EL (cell line): ENCODE measurements around the gene TRAPPC2L.

Source experiments
- DNase-seq: peaks from one replicate; pipeline ENCODE4 v3.0.0-alpha.2; 2016

The TRAPPC2L gene

GRCh38 chr16:88862968-88863367 is 6.0 kb downstream of the TRAPPC2L start:
- DNase-seq: no peak

DNA sequence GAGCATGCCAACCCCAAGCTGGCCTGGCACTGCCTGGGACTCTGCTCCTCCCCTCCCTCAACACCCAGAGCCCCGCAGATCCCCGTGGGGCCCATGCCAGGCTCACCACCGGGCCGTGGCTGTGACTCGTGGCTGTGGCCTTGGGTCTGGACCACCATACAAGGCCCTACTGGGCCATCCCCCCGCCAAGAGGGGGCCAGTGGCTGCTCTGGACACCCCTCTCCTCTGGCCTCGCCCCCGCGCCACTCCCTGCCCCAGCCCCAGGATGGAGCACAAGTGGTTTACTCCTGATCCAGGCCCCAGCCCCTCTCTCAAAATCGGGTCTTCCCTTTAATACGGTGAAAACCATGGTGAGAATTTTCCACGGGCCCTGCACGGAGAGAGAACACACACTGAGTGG is 6.5 kb downstream of the TRAPPC2L start:
- no peak for DNase-seq

GRCh38 chr16:88864099-88864498 is 7.2 kb downstream of the TRAPPC2L start:
- DNase-seq: no peak

GRCh38 chr16:88864521-88864920 is 7.6 kb downstream of the TRAPPC2L start:
- no peak for DNase-seq

DNA sequence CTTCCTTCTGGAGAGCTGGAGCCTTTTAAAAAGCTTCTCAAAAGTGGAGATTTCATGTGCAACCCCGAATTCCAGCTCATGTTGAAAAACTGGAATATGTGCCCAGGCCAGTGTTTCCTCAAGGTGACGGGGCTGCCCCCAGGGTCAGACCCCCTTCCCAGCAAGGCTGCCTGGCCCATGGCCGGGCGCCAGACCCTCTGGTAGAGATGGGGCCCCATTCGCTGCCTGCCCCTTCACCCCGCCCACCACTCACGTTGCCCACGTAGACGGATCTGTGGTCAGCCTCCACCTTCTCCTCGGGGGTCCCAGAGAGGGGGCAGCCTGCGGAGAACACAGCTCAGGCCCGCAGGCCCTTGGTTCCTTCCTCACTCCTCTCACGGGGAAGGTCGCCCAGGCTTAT is 8.4 kb downstream of the TRAPPC2L start:
- no peak for DNase-seq

DNA sequence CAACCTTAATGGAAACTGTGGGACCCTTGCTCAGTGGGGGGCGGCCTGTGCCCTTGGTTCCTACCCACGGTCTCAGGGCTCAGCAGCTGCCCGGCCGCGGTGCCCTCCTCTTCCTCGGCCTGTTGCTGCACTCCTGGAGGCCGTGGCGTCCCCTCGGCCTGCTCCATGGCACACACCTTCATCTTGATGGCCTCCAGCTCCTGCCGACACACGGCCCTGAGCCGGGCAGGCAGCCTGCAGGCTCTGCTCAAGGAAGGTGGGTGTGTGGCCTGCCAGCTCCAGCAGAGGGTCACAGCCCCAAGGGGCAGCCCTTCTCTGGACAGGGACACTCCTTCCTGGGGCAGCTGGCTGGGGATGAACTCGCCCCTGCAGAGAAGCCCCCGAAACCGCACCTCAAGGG is 8.8 kb downstream of the TRAPPC2L start:
- DNase-seq: no peak

GRCh38 chr16:88866151-88866920 is 9.4 kb downstream of the TRAPPC2L start, which contains the start of gene PABPN1L:
Gene PABPN1L (minus strand): TSS chr16:88866660. CDS start chr16:88866606, 54 bp downstream.
- no peak for DNase-seq

- DNase-seq: no peak
Observed at GRCh38 chr16:88867581-88868246, 10.8 kb downstream of the TRAPPC2L start.

GRCh38 chr16:88868974-88869672 is 12.2 kb downstream of the TRAPPC2L start:
- DNase-seq: no peak

- no peak for DNase-seq
Observed at GRCh38 chr16:88869673-88869980, 12.7 kb downstream of the TRAPPC2L start.

DNA sequence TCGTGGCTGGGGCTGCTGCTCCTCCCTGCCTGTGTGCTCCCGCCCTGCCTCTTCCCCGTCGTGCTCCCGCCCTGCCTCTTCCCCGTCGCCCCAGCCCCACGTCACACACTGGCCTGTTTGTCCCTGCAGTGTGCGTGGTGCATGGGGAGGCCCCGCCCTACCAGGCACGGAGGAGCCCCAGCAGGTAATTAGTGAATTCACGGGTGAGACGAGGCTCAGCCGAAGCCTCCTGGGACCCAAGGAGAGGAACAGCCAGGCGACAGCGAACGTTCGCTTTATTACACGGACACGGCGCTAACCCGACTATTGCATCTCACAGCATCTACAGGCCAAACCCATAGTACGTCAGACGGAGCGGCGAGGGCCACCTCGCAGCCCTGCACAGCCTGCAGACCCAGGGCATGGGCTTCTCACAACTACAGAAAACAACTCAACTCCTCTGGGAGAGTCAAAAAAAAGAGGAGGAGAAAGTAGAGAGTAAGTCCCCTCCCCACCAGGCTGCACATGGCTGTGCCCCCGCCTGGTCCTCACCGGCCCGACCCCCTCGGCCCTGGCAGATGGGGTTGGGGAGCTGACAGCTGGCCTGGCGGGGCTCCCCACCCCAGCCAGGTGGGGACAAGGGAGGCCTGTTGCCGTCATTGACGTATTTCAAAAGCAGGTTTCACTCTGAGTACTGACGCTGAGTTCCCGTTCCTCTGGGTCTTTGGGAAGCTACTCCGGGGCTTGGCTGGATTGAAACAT is 13.9 kb downstream of the TRAPPC2L start:
- DNase-seq: no peak

- DNase-seq: no peak
Observed at GRCh38 chr16:88871349-88871702, 14.4 kb downstream of the TRAPPC2L start.

GRCh38 chr16:88871730-88872416 is 14.9 kb downstream of the TRAPPC2L start:
- no peak for DNase-seq

GRCh38 chr16:88872650-88873331 is 15.9 kb downstream of the TRAPPC2L start:
- no peak for DNase-seq

GRCh38 chr16:88874938-88875599 is 18.1 kb downstream of the TRAPPC2L start:
- no peak for DNase-seq

DNA sequence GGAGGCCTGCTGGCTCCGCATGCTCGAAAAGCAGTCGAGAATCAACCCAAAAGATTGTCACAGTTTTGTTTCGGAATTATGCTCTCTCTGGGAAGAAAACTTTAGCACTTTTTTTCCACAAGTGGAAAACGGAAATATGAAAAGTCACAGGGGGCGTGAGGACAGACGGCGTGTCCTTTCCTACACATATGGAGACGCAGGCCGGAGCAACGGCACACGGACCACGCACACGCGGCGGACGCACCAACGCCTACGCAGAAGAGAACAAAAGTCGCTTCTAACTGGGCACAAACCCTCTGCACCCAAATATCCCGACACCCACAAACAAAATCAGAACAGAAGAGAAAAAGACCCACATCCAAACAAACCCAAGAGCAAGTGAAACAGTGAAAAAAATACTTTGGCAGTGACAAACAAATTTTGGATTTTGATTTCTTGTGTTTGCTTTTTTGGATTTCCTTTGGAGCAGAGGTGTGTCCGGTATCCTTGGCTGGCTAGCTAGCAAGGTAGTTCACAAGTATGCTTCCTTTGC is 18.8 kb downstream of the TRAPPC2L start:
- DNase-seq: no peak

DNA sequence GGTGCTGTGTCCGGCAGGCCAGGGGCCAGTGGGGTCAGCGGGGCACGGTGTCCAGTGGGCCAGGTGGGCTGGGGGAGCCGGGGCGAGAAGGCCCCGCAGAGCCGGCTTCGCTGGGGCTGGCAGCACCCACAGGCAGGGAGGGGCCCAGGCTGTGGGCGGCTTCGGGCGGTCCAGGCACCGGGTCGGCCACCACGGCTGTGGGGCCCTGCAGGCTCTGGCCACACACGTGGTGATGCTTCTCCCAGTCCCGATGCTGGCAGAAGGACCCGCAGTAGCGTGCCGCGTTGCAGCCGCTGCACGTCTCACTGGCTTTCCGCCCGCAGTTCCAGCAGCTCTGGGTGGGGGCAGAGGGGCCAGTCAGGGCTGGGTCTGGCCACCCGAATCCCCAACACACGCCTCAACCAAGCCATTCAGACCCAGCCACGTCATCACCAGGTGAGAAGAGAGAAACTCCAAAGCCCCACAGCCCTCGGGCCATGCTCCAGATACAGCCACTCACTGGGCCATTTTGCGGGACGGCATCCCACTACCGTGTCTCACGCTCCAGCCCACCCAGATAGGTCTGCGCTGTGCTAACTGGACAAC is 20.1 kb downstream of the TRAPPC2L start:
- no peak for DNase-seq

DNA sequence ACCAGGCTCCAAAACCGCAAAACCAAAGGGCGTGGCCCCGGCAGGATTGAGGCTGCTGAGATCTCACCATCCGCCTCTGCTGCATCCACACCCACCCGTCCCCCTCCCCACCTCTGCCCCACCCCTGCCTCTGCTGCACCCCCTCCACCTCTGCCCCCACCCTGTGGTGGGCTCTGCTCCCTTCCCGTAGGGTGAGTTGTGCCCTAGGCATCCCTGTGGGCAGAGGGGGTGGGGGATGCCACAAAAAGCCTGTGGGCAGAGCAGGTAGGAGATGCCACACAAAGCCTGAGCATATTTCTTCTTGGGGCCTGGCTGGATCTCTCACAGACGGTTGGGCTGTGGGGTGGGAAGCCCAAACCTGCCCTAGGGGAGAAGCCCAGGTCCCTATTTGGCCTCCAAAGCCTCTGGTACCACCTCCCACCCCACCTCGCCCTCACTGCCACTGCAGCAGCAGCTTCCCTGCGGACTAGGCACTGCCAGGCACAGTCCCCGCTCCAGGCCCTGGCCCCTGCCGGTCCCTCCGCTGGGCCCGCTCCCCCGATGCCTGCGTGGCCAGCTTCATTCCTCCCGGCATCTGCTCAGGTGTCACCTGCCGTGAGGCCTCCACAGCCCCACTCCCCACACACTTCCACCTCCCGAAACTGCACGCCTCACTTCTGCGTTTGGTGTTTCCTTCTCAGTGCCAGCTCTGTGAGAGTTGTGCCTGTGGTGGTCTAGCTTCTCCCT is 20.8 kb downstream of the TRAPPC2L start:
- no peak for DNase-seq

- no peak for DNase-seq
Observed at GRCh38 chr16:88878356-88878755, 21.4 kb downstream of the TRAPPC2L start.
